ENCODE data around the gene FAM184A.

FAM184A gene

DNA sequence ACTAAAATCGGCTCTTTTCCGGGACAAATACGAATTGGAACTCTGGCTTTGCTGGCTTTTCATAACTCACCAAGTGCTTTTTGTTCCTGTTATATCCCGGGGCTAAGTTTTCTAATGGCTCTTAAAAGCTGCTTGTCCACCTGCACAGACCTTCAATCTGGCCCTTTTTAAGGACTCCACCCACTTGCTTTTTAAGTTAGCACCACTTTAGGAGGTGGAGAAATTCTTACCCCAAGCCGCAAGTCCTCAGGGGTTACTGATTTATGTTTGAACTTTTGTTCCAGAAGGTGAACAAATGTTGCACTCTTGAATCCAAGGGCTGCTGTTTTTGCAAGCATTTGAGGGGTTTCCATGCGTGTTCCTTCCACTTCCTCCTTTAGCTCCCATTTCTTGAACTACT is 37.8 kb downstream of the FAM184A start:
- TF ChIP-seq, protein P1, sequence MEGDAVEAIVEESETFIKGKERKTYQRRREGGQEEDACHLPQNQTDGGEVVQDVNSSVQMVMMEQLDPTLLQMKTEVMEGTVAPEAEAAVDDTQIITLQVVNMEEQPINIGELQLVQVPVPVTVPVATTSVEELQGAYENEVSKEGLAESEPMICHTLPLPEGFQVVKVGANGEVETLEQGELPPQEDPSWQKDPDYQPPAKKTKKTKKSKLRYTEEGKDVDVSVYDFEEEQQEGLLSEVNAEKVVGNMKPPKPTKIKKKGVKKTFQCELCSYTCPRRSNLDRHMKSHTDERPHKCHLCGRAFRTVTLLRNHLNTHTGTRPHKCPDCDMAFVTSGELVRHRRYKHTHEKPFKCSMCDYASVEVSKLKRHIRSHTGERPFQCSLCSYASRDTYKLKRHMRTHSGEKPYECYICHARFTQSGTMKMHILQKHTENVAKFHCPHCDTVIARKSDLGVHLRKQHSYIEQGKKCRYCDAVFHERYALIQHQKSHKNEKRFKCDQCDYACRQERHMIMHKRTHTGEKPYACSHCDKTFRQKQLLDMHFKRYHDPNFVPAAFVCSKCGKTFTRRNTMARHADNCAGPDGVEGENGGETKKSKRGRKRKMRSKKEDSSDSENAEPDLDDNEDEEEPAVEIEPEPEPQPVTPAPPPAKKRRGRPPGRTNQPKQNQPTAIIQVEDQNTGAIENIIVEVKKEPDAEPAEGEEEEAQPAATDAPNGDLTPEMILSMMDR (IDR thresholded peaks at IDR 0.05; ENCODE audit: control insufficient read depth, extremely low read depth, insufficient read depth) = no peak
- no peak for DNase-seq (ENCODE audit: low read depth)
- no peak overlapping the region for H3K4me3 ChIP-seq (ENCODE audit: low read depth, low read length)

GRCh38 chr6:119040229-119040628 is 38.2 kb downstream of the FAM184A start:
- TF ChIP-seq, protein P1 (IDR thresholded peaks at IDR 0.05; ENCODE audit: control insufficient read depth, extremely low read depth, insufficient read depth) = no peak
- no peak overlapping the region for H3K4me3 ChIP-seq (ENCODE audit: low read depth, low read length)
- no peak for DNase-seq (ENCODE audit: low read depth)

- TF ChIP-seq, protein P1 (IDR thresholded peaks at IDR 0.05; ENCODE audit: control insufficient read depth, extremely low read depth, insufficient read depth) = no peak
- no peak for DNase-seq (ENCODE audit: low read depth)
- H3K4me3 ChIP-seq (ENCODE audit: low read depth, low read length) = no peak overlapping the region
Observed at GRCh38 chr6:119037941-119038623, 40.4 kb downstream of the FAM184A start.

GRCh38 chr6:119037264-119037663 is 41.2 kb downstream of the FAM184A start:
- TF ChIP-seq, protein P1 (IDR thresholded peaks at IDR 0.05; ENCODE audit: control insufficient read depth, extremely low read depth, insufficient read depth) = no peak
- no peak overlapping the region for H3K4me3 ChIP-seq (ENCODE audit: low read depth, low read length)
- DNase-seq (ENCODE audit: low read depth) = no peak

DNA sequence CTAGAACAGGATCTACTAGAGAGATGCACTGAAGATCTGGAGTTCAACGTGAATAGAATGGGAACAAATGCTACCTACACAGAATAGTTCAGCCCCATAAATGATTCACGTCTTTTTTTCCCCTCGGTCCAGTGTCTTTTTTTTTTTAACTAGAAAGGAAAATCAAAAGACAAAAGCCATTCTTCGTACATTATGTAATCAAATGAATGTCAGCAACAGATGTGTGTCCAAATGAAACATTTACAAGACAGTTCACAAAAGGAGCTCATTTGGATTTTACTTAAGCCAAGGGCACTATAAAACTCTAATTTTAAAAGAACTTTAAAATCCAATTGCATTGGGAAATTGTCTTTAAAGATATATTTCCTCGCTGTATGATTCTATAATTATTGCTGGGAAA is 42.4 kb downstream of the FAM184A start:
- no peak overlapping the region for H3K4me3 ChIP-seq (ENCODE audit: low read depth, low read length)
- TF ChIP-seq, protein P1 (IDR thresholded peaks at IDR 0.05; ENCODE audit: control insufficient read depth, extremely low read depth, insufficient read depth) = no peak
- no peak for DNase-seq (ENCODE audit: low read depth)

GRCh38 chr6:119035459-119035858 is 43.0 kb downstream of the FAM184A start:
- TF ChIP-seq, protein P1 (IDR thresholded peaks at IDR 0.05; ENCODE audit: control insufficient read depth, extremely low read depth, insufficient read depth) = no peak
- DNase-seq (ENCODE audit: low read depth) = no peak
- H3K4me3 ChIP-seq (ENCODE audit: low read depth, low read length) = no peak overlapping the region
